CD4-positive, alpha-beta T cell treated with Interleukin-6 at 100 ng/mL for 8 hours (primary cell): ENCODE data around the gene HLA-DPA1.

ENCODE experiments used
- DNase-seq: peaks from one replicate; pipeline ENCODE4 v3.0.0-alpha.2; 2020; ENCODE audit warnings: mixed read lengths, low spot score

HLA-DPA1 gene

GRCh38 chr6:33017018-33017417 is 56.4 kb downstream of the HLA-DPA1 start:
- DNase-seq, result no peak

DNA sequence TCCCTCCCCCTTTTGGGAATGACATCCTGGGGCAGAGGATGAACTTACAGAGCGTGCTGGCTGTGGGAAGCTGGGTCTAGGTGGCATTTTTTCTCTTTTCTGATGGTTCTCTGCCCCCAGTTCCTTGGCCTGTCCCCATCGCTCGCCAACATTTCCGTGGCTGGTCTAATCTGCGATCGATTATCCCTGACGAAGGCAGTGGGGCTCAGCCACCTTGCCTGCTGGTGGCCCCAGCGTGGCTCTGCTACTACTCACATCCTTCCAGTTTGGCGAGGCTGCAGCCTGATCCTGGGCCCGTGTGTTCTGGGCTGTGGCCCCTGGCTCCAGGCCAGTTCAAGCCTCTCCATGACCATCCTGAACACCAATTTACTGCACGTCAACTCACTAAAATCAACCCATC is 57.7 kb downstream of the HLA-DPA1 start:
- DNase-seq, result no peak

DNA sequence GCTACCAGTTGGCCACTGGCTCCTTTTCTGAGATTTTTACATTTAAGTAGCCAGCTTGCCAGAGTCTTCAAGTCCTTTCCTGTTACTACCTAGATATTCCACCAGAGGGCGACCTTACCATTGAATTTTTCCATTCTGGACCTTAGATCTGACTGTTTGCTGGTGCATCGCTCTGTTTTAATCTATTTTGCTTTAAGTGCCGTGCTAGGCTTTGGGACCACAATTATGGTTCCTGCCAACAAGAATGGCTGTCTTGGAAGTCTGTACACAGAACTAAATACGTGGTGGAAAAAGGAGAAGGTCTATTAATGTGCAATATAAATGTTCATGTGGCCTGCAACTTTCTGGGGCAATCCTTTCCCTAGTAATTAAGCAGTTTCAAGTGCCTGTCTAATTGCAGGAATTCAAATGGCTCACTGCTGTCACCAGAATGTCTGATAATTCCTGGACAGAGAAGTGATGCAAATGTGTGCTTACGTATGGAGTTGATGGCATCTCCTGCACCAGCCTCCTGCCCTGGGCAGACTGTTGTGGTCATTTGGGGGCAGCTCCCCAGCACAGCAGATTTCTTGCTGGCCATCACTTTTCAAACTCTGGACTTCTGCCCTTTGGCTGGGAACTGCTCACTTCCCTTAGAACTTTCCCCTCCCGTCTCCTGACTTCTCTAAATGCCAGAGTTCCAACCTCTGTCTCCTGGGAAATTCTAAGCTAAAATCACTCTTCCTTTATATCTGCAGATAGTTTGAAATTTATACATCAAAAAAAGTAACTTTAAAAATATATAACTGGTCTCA is 58.4 kb downstream of the HLA-DPA1 start:
- peak; percentile 78 for DNase-seq
